GM12801 (cell line): ENCODE data around the gene ANXA9.

Source experiments
- TF ChIP-seq, protein P1 (sequence below): IDR thresholded peaks from one replicate; pipeline ENCODE4 v1.5.1; 2011; ENCODE audit warnings: control low read depth; ENCODE audit not compliant: insufficient read length; ENCODE audit errors: extremely low read depth

Gene ANXA9

DNA sequence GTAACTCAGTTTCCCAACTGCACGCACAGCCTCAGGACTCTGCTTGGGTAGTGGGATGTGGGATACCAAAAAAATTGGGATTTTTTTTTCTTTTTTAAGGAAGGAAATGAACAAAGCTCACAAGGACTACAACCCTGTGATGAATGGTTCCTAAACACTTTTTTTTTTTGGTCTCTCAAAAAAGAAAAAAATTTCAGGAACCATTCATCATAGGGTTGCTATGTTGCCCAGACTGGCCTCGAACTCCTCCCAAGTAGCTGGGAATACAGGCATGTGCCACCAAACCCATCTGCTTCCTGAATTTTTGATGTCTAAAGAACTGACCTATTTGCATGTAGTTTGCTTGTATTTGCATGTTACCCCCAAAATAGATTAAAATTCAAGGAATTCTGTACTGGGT lies 17.8 kb downstream of the ANXA9 start:
- TF ChIP-seq, protein P1, sequence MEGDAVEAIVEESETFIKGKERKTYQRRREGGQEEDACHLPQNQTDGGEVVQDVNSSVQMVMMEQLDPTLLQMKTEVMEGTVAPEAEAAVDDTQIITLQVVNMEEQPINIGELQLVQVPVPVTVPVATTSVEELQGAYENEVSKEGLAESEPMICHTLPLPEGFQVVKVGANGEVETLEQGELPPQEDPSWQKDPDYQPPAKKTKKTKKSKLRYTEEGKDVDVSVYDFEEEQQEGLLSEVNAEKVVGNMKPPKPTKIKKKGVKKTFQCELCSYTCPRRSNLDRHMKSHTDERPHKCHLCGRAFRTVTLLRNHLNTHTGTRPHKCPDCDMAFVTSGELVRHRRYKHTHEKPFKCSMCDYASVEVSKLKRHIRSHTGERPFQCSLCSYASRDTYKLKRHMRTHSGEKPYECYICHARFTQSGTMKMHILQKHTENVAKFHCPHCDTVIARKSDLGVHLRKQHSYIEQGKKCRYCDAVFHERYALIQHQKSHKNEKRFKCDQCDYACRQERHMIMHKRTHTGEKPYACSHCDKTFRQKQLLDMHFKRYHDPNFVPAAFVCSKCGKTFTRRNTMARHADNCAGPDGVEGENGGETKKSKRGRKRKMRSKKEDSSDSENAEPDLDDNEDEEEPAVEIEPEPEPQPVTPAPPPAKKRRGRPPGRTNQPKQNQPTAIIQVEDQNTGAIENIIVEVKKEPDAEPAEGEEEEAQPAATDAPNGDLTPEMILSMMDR, result no peak

DNA sequence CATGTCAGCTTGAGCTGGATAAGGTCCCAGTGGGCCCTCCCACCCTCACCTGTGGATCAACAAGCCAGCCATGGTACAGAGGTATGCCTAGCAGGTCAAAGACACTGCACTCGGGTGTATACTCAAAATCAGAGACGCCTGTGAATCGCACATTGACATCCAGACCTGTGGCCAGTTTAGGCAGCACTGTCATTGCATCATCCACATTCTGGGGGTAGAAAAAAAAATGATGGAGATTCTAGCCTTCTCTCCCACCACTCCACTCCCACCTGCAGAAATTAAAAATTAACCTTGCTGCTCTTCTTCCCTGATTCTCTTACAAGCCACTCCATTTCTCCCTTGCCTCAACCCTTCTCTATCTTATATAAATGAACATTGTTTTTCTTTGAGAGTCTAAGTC lies 18.3 kb downstream of the ANXA9 start:
- TF ChIP-seq, protein P1, result no peak

DNA sequence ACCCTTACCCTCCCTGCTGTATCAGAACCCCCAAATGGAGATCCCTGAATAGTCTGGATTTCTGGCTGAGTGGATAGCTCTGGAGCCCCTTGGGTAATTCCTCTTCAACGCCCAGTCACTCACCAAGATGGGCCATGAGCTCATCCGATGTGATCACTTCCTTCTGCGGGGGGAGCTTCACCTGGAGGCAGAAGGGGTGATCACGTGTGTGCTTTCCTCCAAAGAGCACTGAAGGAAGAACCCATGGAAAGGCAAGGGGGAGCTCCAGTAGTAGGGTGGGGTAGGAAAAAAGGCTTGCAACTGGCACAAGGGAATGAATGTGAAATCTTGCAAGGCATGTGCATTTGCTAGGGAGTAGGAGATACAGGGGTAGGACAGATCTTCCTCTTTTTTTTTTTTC lies 19.5 kb downstream of the ANXA9 start:
- TF ChIP-seq, protein P1, result no peak

DNA sequence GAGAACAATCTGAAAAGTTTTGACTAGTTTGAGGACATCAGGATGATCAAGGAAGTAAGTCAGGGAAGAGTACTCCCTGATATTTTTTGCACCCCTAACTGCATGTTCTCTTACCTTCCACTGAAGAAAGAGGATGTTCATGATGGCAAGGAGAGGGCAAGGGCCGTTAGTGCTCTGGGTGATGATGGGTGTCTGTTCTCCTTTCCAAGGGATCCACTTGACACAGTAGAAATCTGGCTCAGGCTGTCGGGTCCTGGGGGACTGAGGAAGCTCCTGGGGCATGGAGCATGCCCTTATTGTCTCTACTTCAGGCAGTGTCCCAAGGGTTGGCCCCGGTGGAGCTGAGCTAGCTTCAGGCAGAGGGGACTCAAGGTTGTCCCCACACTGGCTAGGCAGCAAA lies 20.0 kb downstream of the ANXA9 start:
- TF ChIP-seq, protein P1, result no peak

DNA sequence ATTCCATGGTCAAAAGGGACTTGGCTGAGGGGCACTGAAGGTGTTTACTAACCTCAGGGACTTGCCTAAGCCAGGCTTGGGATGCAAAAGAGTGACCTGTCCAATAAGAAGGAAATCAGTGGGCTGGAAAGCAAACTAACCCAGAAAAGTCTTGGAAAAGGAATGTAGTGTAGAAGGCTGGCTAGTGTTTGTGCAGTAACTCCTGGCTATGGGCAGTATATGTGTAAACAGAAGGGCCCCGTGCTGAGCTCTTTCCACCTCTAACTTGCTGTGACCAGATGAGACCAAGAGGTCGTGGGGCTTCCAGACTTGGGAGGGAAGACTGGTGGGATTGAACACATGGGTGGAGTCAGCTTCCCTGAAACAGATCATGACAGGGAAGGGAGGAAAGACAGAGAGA lies 20.5 kb downstream of the ANXA9 start:
- TF ChIP-seq, protein P1, result no peak

DNA sequence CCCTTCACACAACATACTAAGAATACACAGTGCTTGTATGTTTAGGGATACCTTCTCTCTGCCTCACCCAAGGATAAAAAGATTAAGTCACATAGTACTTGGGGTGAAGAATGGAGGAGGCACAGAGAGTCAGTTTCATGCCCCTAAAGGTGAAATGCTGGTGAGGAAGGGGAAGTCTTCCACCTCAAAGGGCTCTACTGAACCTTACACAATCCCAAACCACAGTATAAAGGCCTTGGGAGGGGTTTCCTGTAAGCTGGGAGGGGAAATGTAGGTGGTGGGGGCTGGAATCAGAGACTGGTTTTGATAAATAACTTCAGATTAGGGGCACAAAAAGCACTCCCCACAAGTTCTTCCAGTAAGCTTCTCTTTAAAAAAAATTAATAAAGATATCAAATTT lies 21.1 kb downstream of the ANXA9 start:
- TF ChIP-seq, protein P1, result no peak

DNA sequence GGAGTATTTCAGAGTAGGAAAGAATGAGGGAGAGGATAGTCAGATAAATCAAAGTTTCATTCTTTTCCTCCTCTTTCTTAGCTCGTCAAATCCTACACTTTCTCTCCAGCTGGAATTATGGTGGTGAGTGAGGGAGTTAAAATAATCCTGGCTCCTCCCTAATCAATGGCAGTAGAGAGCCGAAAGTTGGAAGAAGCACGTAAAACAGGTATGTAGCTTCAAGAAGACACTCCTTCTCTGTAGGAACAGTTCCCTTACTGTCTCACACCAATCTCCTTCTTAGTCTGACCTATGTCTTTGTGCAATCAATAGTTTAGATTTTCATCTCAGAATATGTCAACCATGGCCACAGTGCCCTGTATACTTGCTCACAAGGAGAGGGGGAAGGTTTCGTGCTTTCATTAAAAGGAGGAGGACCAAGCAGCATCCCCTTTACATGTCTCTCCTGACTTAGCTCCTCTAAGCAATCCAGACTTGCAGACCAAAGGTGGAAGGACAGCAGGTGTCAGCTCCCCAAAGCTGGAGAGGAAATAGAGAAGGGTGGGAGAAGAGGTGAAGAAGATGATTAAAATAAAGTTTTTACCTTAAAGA lies 23.7 kb downstream of the ANXA9 start:
- TF ChIP-seq, protein P1, result no peak
